ENCODE results near the gene CDIPT.

GRCh38 chr16:29911676-29912010 is 48.6 kb upstream of the CDIPT start:
- TF ChIP-seq, protein P1, sequence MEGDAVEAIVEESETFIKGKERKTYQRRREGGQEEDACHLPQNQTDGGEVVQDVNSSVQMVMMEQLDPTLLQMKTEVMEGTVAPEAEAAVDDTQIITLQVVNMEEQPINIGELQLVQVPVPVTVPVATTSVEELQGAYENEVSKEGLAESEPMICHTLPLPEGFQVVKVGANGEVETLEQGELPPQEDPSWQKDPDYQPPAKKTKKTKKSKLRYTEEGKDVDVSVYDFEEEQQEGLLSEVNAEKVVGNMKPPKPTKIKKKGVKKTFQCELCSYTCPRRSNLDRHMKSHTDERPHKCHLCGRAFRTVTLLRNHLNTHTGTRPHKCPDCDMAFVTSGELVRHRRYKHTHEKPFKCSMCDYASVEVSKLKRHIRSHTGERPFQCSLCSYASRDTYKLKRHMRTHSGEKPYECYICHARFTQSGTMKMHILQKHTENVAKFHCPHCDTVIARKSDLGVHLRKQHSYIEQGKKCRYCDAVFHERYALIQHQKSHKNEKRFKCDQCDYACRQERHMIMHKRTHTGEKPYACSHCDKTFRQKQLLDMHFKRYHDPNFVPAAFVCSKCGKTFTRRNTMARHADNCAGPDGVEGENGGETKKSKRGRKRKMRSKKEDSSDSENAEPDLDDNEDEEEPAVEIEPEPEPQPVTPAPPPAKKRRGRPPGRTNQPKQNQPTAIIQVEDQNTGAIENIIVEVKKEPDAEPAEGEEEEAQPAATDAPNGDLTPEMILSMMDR (IDR thresholded peaks at IDR 0.05 in 2 of 3, conservative IDR thresholded peaks at IDR 0.05 in 1 of 3; ENCODE audit: borderline replicate concordance in 1 of 3, insufficient read depth in 1 of 3, low read depth in 2 of 3, low read length in 2 of 3) = no peak
- no peak for TF ChIP-seq POLR2A (IDR thresholded peaks at IDR 0.05; ENCODE audit: borderline replicate concordance, extremely low read depth, insufficient read depth, insufficient read length)

Measured in HCT116 (cell line).